ENCODE measurements around the gene TMEM87A.

GRCh38 chr15:42287931-42288330 is 14.7 kb upstream of the TMEM87A start:
- no peak for TF ChIP-seq CTCF (IDR thresholded peaks at IDR 0.05)
- no peak for TF ChIP-seq POLR2A (IDR thresholded peaks at IDR 0.05; ENCODE audit: low read depth)

Data from esophagus muscularis mucosa (tissue), 3 donors.